Bronchial epithelial cell (primary cell): Measurements from ENCODE around the gene FSTL4. TPM values are rescaled to one million over a fixed set of nuclear protein-coding genes. Genes with fewer than 3 reads are reported as not detected.

Experiments used
- DNase-seq: peaks from one replicate; pipeline ENCODE4 v3.0.0-alpha.2; 2010; ENCODE audit warnings: low read depth
- FAIRE-seq: peaks from 2 replicates; lab custom pipeline; 2011; peaks lifted over from hg19 to GRCh38; lab: Jason Lieb, UNC
- H3K27me3 ChIP-seq: 2 replicates; pipeline ENCODE4 v1.5.1; 2011; ENCODE audit warnings: low read length; ENCODE audit not compliant: control insufficient read depth, insufficient read depth
- H3K36me3 ChIP-seq: 2 replicates; pipeline ENCODE4 v1.5.1; 2011; ENCODE audit warnings: low read length; ENCODE audit not compliant: control insufficient read depth, insufficient read depth
- H3K4me3 ChIP-seq: 2 replicates; pipeline ENCODE4 v1.5.1; 2011; ENCODE audit warnings: mild to moderate bottlenecking, low read depth, low read length, control low read depth
- CTCF ChIP-seq: IDR thresholded peaks from 2 replicates; pipeline ENCODE4 v1.5.1; 2011; ENCODE audit warnings: mild to moderate bottlenecking, moderate library complexity, low read length, control low read depth, inconsistent platforms; ENCODE audit not compliant: insufficient read depth, severe bottlenecking
- total RNA-seq: library from RNA; depleted of rRNA; stranded (reverse); fragments of >200 nt; gene quantifications from 2 replicates; pipeline ENCODE4 v1.2.1, GENCODE V29; 2014

FSTL4 gene
- total RNA-seq, 1 donor from 2014 or later = not detected

GRCh38 chr5:133423618-133424282, 188.6 kb downstream of the FSTL4 start:
- peak; percentile 87 for FAIRE-seq

DNA sequence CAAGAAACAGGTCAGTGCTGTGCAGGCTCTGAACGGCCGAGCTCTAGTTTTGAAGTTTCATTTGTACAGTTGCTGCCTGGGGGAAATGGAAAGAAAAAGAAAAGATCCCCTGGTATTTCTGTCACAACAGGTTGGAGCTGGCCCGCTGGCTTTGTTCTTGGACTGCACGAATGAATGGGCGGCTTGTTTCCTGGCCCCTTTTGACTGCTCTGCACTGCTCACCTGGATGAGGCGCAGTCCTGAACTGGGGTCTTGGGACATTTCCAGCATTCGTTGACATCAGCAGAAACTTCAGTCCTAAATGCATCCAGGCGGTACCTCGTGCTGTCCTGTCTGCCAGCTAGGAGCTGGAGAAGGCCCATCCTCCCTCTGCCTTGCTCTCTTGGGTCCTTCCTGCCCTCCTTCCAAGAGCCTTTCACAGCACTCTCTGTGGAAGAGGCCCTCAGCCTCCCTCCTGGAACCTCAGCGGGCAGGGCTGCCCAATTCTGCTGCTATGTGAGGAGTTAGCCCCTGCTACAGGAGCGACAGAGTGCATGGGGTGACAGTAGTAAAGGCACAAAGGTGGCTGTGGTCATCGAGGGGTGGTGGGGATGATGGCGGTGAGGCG, 189.2 kb downstream of the FSTL4 start:
- Histone ChIP-seq H3K4me3 (no peak overlapping the region), H3K36me3 (no peaks in the 10 kb centered on the region), H3K27me3 (no peaks in the 10 kb centered on the region)
- no peak for TF ChIP-seq CTCF
- FAIRE-seq (no peak), DNase-seq (no peak)

More at GRCh38 chr5:133423618-133424282, 188.6 kb downstream of the FSTL4 start:
- peaks cover 2% of the 10 kb centered on the region for H3K27me3 ChIP-seq
- TF ChIP-seq CTCF = peak; percentile 97
- DNase-seq = peak; percentile 79
- no peak overlapping the region for H3K4me3 ChIP-seq
- no peaks in the 10 kb centered on the region for H3K36me3 ChIP-seq

- Histone ChIP-seq H3K4me3 (no peak overlapping the region), H3K36me3 (no peaks in the 10 kb centered on the region), H3K27me3 (no peaks in the 10 kb centered on the region)
- FAIRE-seq (no peak), DNase-seq (no peak)
- TF ChIP-seq CTCF = no peak
Measured at GRCh38 chr5:133421806-133422205, 190.5 kb downstream of the FSTL4 start.

DNA sequence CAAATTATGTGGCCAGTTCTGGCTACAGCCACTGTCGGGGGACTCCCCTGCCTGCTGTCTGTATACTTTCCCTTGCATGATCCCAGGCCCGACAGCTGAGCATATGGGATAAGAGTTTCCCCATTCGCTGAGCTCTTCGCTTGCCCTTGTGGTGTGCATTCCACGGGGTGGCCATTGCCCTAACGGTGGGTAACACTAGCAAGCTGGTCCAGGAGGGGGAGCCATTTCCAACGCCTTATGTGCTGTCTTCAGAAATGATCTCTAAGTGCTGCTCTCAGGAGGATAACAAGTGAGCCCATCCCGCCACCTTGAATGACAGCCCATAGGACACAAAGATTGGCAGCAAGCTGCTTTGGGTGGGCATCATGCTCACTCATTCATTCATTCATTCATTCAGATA, 190.9 kb downstream of the FSTL4 start:
- FAIRE-seq (peak; percentile 85), DNase-seq (no peak)
- H3K4me3 ChIP-seq = no peak overlapping the region
- no peaks in the 10 kb centered on the region for H3K36me3 ChIP-seq
- TF ChIP-seq CTCF = peak; percentile 2
- no peaks in the 10 kb centered on the region for H3K27me3 ChIP-seq

DNA sequence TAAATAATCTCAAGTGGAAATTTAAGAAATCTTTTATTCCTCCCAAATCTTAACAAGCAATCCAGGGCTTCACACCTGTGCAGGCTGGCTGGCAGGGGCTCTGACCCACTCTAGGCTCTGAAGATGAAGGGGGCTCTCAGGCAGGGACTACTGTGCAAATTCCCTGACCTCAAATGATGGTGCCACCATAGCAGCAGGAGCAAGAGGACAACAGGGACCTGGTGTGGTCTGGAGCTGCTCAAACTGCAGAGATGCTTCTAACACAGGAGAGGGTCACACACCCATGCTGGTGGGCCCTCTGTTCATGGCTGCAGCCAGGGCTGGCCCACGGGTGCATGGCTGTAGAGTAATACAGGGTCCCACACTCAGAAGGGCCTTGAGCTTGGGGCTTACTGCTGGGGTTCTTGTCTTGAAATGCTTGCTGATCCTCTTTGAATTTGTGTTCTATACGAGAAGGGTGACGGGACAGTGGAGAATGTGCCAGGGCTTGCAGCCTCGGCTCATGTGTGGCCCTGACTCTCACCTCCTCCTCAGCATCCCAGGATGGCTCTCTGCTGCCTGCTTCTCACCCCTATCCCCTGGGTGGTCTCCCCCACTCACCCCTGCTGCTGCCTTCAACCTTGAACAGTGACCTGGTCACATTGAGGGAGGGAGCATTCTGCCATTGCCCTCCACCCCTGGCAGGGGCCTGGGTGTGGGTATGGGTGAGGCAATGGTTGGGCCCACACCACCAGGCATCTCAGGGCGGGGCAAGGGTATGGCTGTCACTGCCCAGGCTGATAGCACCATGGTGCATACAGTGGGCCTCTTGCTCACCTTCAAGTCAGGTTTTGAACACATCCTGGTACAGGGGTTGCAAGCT, 191.7 kb downstream of the FSTL4 start:
- DNase-seq (no peak), FAIRE-seq (no peak)
- no peaks in the 10 kb centered on the region for H3K36me3 ChIP-seq
- TF ChIP-seq CTCF = no peak
- no peaks in the 10 kb centered on the region for H3K27me3 ChIP-seq
- H3K4me3 ChIP-seq = no peak overlapping the region
